Endothelial cell (in vitro differentiated cells): ENCODE data around the gene COL11A2. TPM values are rescaled to one million over a fixed set of nuclear protein-coding genes. Genes with fewer than 3 reads are reported as not detected.

Source experiments
- DNase-seq: peaks from one replicate; pipeline ENCODE4 v3.0.0; 2021; ENCODE audit warnings: low spot score
- H3K27ac Mint-ChIP-seq: one replicate; pipeline ENCODE4 v1.8.0; 2021; ENCODE audit warnings: mixed read lengths, inconsistent platforms; ENCODE audit not compliant: unreplicated experiment
- H3K27me3 Mint-ChIP-seq: one replicate; pipeline ENCODE4 v1.8.0; 2021; ENCODE audit warnings: mild to moderate bottlenecking, moderate library complexity, mixed read lengths, inconsistent platforms; ENCODE audit not compliant: unreplicated experiment
- H3K36me3 Mint-ChIP-seq: one replicate; pipeline ENCODE4 v1.8.0; 2021; ENCODE audit warnings: mild to moderate bottlenecking, low read depth, mixed read lengths, inconsistent platforms; ENCODE audit not compliant: unreplicated experiment
- H3K4me1 Mint-ChIP-seq: one replicate; pipeline ENCODE4 v1.8.0; 2021; ENCODE audit warnings: mild to moderate bottlenecking, mixed read lengths, inconsistent platforms; ENCODE audit not compliant: unreplicated experiment
- H3K4me3 Mint-ChIP-seq: one replicate; pipeline ENCODE4 v1.8.0; 2021; ENCODE audit warnings: mild to moderate bottlenecking, mixed read lengths, inconsistent platforms; ENCODE audit not compliant: unreplicated experiment
- H3K9me3 Mint-ChIP-seq: one replicate; pipeline ENCODE4 v1.8.0; 2021; ENCODE audit warnings: mixed read lengths, inconsistent platforms; ENCODE audit not compliant: unreplicated experiment
- CTCF ChIP-seq: fragments of 200-600 bp; sonication (generic); IDR thresholded peaks from one replicate; pipeline ENCODE4 v1.5.0; 2021; ENCODE audit warnings: antibody characterized with exemption; ENCODE audit not compliant: unreplicated experiment
- total RNA-seq: library from RNA; stranded (reverse); fragmentation: NEBNext Ultra II Directional; extraction: Animal tissue kit (Norgen Biotek cat#: 25700); gene quantifications from one replicate; pipeline ENCODE4 v1.2.1, GENCODE V29; 2021; ENCODE audit not compliant: unreplicated experiment

The COL11A2 gene
- total RNA-seq, 1 donor from 2014 or later = 127 TPM

GRCh38 chr6:33176906-33177305 is 15.4 kb downstream of the COL11A2 start:
- Mint-ChIP-seq H3K27ac (no peak overlapping the region), H3K27me3 (peaks cover 15% of the 10 kb centered on the region), H3K4me3 (peak overlapping the region; percentile 83), H3K4me1 (peaks cover 6% of the 10 kb centered on the region), H3K9me3 (no peaks in the 10 kb centered on the region), H3K36me3 (peaks cover 29% of the 10 kb centered on the region)
- no peak for TF ChIP-seq CTCF
- no peak for DNase-seq

GRCh38 chr6:33175436-33176069 is 16.7 kb downstream of the COL11A2 start:
- peaks cover 23% of the 10 kb centered on the region for H3K36me3 Mint-ChIP-seq
- no peak for DNase-seq
- H3K27me3 Mint-ChIP-seq = peaks cover 13% of the 10 kb centered on the region

GRCh38 chr6:33174784-33175183 is 17.5 kb downstream of the COL11A2 start:
- no peaks in the 10 kb centered on the region for H3K9me3 Mint-ChIP-seq
- H3K27me3 Mint-ChIP-seq = peaks cover 12% of the 10 kb centered on the region
- DNase-seq = no peak
- peaks cover 16% of the 10 kb centered on the region for H3K36me3 Mint-ChIP-seq
- H3K27ac Mint-ChIP-seq = no peak overlapping the region
- no peak for TF ChIP-seq CTCF
- H3K4me1 Mint-ChIP-seq = peaks cover 2% of the 10 kb centered on the region
- H3K4me3 Mint-ChIP-seq = no peak overlapping the region

More at GRCh38 chr6:33175436-33176069, 16.7 kb downstream of the COL11A2 start:
- no peak overlapping the region for H3K27ac Mint-ChIP-seq
- H3K4me3 Mint-ChIP-seq = peak overlapping the region; percentile 23
- no peaks in the 10 kb centered on the region for H3K9me3 Mint-ChIP-seq
- H3K4me1 Mint-ChIP-seq = peaks cover 2% of the 10 kb centered on the region
- no peak for TF ChIP-seq CTCF

- Mint-ChIP-seq H3K4me1 (peaks cover 2% of the 10 kb centered on the region), H3K27me3 (peaks cover 14% of the 10 kb centered on the region), H3K27ac (no peak overlapping the region), H3K4me3 (no peak overlapping the region), H3K36me3 (peaks cover 15% of the 10 kb centered on the region), H3K9me3 (no peaks in the 10 kb centered on the region)
- no peak for TF ChIP-seq CTCF
- no peak for DNase-seq
Measured at GRCh38 chr6:33173535-33174180, 18.6 kb downstream of the COL11A2 start.
